ENCODE measurements around the gene ZC3H4.
"Not testable (repeated sequence)": the region's sequence is repeated elsewhere in the genome, so short reads cannot be mapped to it uniquely, and the experiment has no call there.

ZC3H4 gene

GRCh38 chr19:47142779-47143178 lies 29.2 kb upstream of the ZC3H4 start:
- Histone ChIP-seq H3K27me3 (ENCODE audit: insufficient read depth, low read length) (no peaks in the 10 kb centered on the region), H3K36me3 (ENCODE audit: insufficient read depth, low read length) (peaks cover 66% of the 10 kb centered on the region), H3K9ac (ENCODE audit: low read length) (no peak overlapping the region), H3F3A (ENCODE audit: insufficient read depth, low read length) (no peaks in the 10 kb centered on the region), H3K4me2 (ENCODE audit: low read length) (no peak overlapping the region), H3K79me2 (ENCODE audit: insufficient read depth, low read length) (peaks cover 57% of the 10 kb centered on the region), H2AFZ (ENCODE audit: low read length) (no peak overlapping the region), H3K27ac (ENCODE audit: low read depth, low read length, poor library complexity, severe bottlenecking) (no peak overlapping the region), H3K9me2 (ENCODE audit: low read depth, low read length) (no peaks in the 10 kb centered on the region), H3K9me3 (ENCODE audit: low read length) (no peaks in the 10 kb centered on the region), H3K4me1 (ENCODE audit: insufficient read depth, low read length, severe bottlenecking) (no peaks in the 10 kb centered on the region), H4K20me1 (ENCODE audit: insufficient read depth, low read length) (no peaks in the 10 kb centered on the region), H3K4me3 (ENCODE audit: low read depth, low read length, poor library complexity, severe bottlenecking) (no peak overlapping the region)
- TF ChIP-seq EZH2 (IDR thresholded peaks at IDR 0.05; ENCODE audit: borderline replicate concordance, low read length), result no peak
- TF ChIP-seq CTCF (IDR thresholded peaks at IDR 0.05; ENCODE audit: low read length), result no peak

- Histone ChIP-seq H3K9me3 (ENCODE audit: low read length) (no peaks in the 10 kb centered on the region), H3K9me2 (ENCODE audit: low read depth, low read length) (no peaks in the 10 kb centered on the region), H3K4me3 (ENCODE audit: low read depth, low read length, poor library complexity, severe bottlenecking) (no peak overlapping the region), H3K4me2 (ENCODE audit: low read length) (no peak overlapping the region), H3F3A (ENCODE audit: insufficient read depth, low read length) (no peaks in the 10 kb centered on the region), H3K4me1 (ENCODE audit: insufficient read depth, low read length, severe bottlenecking) (no peaks in the 10 kb centered on the region), H2AFZ (ENCODE audit: low read length) (no peak overlapping the region), H3K27me3 (ENCODE audit: insufficient read depth, low read length) (no peaks in the 10 kb centered on the region), H3K79me2 (ENCODE audit: insufficient read depth, low read length) (peaks cover 64% of the 10 kb centered on the region), H3K27ac (ENCODE audit: low read depth, low read length, poor library complexity, severe bottlenecking) (no peak overlapping the region), H3K9ac (ENCODE audit: low read length) (no peak overlapping the region), H3K36me3 (ENCODE audit: insufficient read depth, low read length) (peaks cover 58% of the 10 kb centered on the region), H4K20me1 (ENCODE audit: insufficient read depth, low read length) (no peaks in the 10 kb centered on the region)
- TF ChIP-seq EZH2 (IDR thresholded peaks at IDR 0.05; ENCODE audit: borderline replicate concordance, low read length) (no peak), CTCF (IDR thresholded peaks at IDR 0.05; ENCODE audit: low read length) (no peak)
Observed at GRCh38 chr19:47141695-47142094, 28.1 kb upstream of the ZC3H4 start.

GRCh38 chr19:47141252-47141651 lies 27.7 kb upstream of the ZC3H4 start:
- H4K20me1 ChIP-seq (ENCODE audit: insufficient read depth, low read length); H3K9ac ChIP-seq (ENCODE audit: low read length); H3K27me3 ChIP-seq (ENCODE audit: insufficient read depth, low read length); H3K9me3 ChIP-seq (ENCODE audit: low read length); H3F3A ChIP-seq (ENCODE audit: insufficient read depth, low read length); H3K9me2 ChIP-seq (ENCODE audit: low read depth, low read length); H3K4me3 ChIP-seq (ENCODE audit: low read depth, low read length, poor library complexity, severe bottlenecking); H3K4me2 ChIP-seq (ENCODE audit: low read length); H2AFZ ChIP-seq (ENCODE audit: low read length); H3K4me1 ChIP-seq (ENCODE audit: insufficient read depth, low read length, severe bottlenecking); H3K27ac ChIP-seq (ENCODE audit: low read depth, low read length, poor library complexity, severe bottlenecking): not testable (repeated sequence)
- Histone ChIP-seq H3K36me3 (ENCODE audit: insufficient read depth, low read length) (peaks cover 54% of the 10 kb centered on the region), H3K79me2 (ENCODE audit: insufficient read depth, low read length) (peaks cover 67% of the 10 kb centered on the region)

GRCh38 chr19:47135156-47135555 lies 21.6 kb upstream of the ZC3H4 start:
- no peaks in the 10 kb centered on the region for H3K27me3 ChIP-seq (ENCODE audit: insufficient read depth, low read length)
- H3K27ac ChIP-seq (ENCODE audit: low read depth, low read length, poor library complexity, severe bottlenecking), result no peak overlapping the region
- H3K36me3 ChIP-seq (ENCODE audit: insufficient read depth, low read length), result peaks cover 47% of the 10 kb centered on the region
- H3K9me3 ChIP-seq (ENCODE audit: low read length), result no peaks in the 10 kb centered on the region
- H3K9ac ChIP-seq (ENCODE audit: low read length), result no peak overlapping the region
- TF ChIP-seq EZH2 (IDR thresholded peaks at IDR 0.05; ENCODE audit: borderline replicate concordance, low read length) (no peak), CTCF (IDR thresholded peaks at IDR 0.05; ENCODE audit: low read length) (no peak)
- H3K4me3 ChIP-seq (ENCODE audit: low read depth, low read length, poor library complexity, severe bottlenecking), result no peak overlapping the region
- H3K79me2 ChIP-seq (ENCODE audit: insufficient read depth, low read length), result peaks cover 92% of the 10 kb centered on the region
- peaks cover 32% of the 10 kb centered on the region for H3K4me1 ChIP-seq (ENCODE audit: insufficient read depth, low read length, severe bottlenecking)
- H3K4me2 ChIP-seq (ENCODE audit: low read length), result no peak overlapping the region
- H3K9me2 ChIP-seq (ENCODE audit: low read depth, low read length), result no peaks in the 10 kb centered on the region
- H4K20me1 ChIP-seq (ENCODE audit: insufficient read depth, low read length), result no peaks in the 10 kb centered on the region
- H3F3A ChIP-seq (ENCODE audit: insufficient read depth, low read length), result no peaks in the 10 kb centered on the region
- no peak overlapping the region for H2AFZ ChIP-seq (ENCODE audit: low read length)
